Measurements from ENCODE around the gene RPL13A. TPM values are rescaled to one million over a fixed set of nuclear protein-coding genes. Genes with fewer than 3 reads are reported as not detected.
A peak's percentile ranks its signal among the peaks of the same experiment; 100 is the strongest.

The RPL13A gene
- total and polyA plus RNA-seq, 9 of the 15 experiments (the other 6 are each of a cell fraction or from before 2014, with no cell fraction given) = 1,744 to 5,482 (median 2,949) TPM

DNA sequence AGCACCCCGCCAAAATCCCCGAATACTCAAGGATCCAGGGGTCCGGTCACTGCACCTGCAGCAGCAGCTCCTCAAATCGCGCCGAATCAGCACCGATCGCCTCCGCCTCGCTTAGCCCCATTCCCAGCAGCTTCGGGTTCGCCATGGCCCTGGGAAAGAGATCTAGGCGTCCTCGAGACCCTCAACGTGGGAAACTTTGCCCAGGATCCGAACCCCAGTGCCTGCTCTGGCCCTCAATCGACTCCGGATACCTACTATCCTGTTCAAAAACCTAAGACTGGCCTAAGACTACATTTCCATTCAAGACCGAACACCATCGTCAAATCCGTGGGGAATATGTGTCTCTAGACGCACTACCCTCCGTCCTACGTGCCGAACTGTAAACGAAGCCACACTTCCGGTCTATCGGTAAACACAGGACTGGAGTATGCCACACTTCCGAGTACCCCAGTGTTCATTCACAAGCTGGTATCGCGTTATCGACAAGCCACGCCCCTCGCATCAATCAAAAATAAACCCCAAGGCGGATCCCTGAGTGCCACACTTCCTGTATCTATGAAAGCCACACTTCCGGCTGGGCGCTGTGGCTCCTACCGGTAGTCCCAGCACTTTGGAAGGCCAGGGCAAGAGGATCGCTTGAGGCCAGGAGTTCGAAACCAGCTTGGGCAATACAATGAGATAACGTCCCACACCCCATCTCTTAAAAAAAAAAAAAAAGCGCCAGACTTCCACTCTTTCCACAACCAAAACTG is 35.8 kb upstream of the RPL13A start, which contains the start of gene PIH1D1 (continued):
- TF ChIP-seq E2F3 (CRISPR knock-in tag; IDR thresholded peaks at IDR 0.05) (peak; percentile 79), RNF2 (IDR thresholded peaks at IDR 0.05) (no peak), ATF1 (CRISPR knock-in tag; IDR thresholded peaks at IDR 0.05) (no peak), ATF1 (tag; IDR thresholded peaks at IDR 0.05) (peak; percentile 72), KDM5B (IDR thresholded peaks at IDR 0.05; ENCODE audit: insufficient replicate concordance, low read depth, low read length) (peak; percentile 64), HDAC3 (IDR thresholded peaks at IDR 0.05; ENCODE audit: borderline replicate concordance, partially characterized antibody) (no peak), CBX3 (IDR thresholded peaks at IDR 0.05; ENCODE audit: borderline replicate concordance in 1 of 2, low read length in 2 of 2) (peak in 1 of 2 experiments; percentile 21; a peak in 1 of 3 replicates), SP1 (CRISPR knock-in tag; IDR thresholded peaks at IDR 0.05) (peak; percentile 91), JUND (IDR thresholded peaks at IDR 0.05; ENCODE audit: borderline replicate concordance, low read depth, low read length) (peak; percentile 64; the same call in 1 of the 2 replicates), JUND (tag; IDR thresholded peaks at IDR 0.05; ENCODE audit: borderline replicate concordance, low read depth, low read length) (no peak), EP300 (IDR thresholded peaks at IDR 0.05; ENCODE audit: low read length) (0 out of 2 replicates have a peak, but pooled peaks have one; percentile 19), POLR2AphosphoS2 (IDR thresholded peaks at IDR 0.05; ENCODE audit: low read length) (peak; percentile 68; the same call in 1 of the 2 replicates), RAD51 (IDR thresholded peaks at IDR 0.05; ENCODE audit: borderline replicate concordance, low read depth) (no peak), FOXK1 (CRISPR knock-in tag; IDR thresholded peaks at IDR 0.05; ENCODE audit: borderline replicate concordance) (peak; percentile 85; the same call in 1 of the 2 replicates), SREBF1 (IDR thresholded peaks at IDR 0.05; ENCODE audit: borderline replicate concordance, low read depth, low read length) (0 out of 2 replicates have a peak, but pooled peaks have one; percentile 22), POLR2G (IDR thresholded peaks at IDR 0.05; ENCODE audit: low read depth, low read length) (peak; percentile 66)
- TF ChIP-seq, protein P1, sequence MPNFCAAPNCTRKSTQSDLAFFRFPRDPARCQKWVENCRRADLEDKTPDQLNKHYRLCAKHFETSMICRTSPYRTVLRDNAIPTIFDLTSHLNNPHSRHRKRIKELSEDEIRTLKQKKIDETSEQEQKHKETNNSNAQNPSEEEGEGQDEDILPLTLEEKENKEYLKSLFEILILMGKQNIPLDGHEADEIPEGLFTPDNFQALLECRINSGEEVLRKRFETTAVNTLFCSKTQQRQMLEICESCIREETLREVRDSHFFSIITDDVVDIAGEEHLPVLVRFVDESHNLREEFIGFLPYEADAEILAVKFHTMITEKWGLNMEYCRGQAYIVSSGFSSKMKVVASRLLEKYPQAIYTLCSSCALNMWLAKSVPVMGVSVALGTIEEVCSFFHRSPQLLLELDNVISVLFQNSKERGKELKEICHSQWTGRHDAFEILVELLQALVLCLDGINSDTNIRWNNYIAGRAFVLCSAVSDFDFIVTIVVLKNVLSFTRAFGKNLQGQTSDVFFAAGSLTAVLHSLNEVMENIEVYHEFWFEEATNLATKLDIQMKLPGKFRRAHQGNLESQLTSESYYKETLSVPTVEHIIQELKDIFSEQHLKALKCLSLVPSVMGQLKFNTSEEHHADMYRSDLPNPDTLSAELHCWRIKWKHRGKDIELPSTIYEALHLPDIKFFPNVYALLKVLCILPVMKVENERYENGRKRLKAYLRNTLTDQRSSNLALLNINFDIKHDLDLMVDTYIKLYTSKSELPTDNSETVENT (CRISPR knock-in tag; IDR thresholded peaks at IDR 0.05) = peak; percentile 66; the same call in 1 of the 2 replicates
- TF ChIP-seq, protein P2, sequence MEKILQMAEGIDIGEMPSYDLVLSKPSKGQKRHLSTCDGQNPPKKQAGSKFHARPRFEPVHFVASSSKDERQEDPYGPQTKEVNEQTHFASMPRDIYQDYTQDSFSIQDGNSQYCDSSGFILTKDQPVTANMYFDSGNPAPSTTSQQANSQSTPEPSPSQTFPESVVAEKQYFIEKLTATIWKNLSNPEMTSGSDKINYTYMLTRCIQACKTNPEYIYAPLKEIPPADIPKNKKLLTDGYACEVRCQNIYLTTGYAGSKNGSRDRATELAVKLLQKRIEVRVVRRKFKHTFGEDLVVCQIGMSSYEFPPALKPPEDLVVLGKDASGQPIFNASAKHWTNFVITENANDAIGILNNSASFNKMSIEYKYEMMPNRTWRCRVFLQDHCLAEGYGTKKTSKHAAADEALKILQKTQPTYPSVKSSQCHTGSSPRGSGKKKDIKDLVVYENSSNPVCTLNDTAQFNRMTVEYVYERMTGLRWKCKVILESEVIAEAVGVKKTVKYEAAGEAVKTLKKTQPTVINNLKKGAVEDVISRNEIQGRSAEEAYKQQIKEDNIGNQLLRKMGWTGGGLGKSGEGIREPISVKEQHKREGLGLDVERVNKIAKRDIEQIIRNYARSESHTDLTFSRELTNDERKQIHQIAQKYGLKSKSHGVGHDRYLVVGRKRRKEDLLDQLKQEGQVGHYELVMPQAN (IDR thresholded peaks at IDR 0.05; ENCODE audit: borderline replicate concordance) = peak; percentile 63
- TF ChIP-seq, protein P3, sequence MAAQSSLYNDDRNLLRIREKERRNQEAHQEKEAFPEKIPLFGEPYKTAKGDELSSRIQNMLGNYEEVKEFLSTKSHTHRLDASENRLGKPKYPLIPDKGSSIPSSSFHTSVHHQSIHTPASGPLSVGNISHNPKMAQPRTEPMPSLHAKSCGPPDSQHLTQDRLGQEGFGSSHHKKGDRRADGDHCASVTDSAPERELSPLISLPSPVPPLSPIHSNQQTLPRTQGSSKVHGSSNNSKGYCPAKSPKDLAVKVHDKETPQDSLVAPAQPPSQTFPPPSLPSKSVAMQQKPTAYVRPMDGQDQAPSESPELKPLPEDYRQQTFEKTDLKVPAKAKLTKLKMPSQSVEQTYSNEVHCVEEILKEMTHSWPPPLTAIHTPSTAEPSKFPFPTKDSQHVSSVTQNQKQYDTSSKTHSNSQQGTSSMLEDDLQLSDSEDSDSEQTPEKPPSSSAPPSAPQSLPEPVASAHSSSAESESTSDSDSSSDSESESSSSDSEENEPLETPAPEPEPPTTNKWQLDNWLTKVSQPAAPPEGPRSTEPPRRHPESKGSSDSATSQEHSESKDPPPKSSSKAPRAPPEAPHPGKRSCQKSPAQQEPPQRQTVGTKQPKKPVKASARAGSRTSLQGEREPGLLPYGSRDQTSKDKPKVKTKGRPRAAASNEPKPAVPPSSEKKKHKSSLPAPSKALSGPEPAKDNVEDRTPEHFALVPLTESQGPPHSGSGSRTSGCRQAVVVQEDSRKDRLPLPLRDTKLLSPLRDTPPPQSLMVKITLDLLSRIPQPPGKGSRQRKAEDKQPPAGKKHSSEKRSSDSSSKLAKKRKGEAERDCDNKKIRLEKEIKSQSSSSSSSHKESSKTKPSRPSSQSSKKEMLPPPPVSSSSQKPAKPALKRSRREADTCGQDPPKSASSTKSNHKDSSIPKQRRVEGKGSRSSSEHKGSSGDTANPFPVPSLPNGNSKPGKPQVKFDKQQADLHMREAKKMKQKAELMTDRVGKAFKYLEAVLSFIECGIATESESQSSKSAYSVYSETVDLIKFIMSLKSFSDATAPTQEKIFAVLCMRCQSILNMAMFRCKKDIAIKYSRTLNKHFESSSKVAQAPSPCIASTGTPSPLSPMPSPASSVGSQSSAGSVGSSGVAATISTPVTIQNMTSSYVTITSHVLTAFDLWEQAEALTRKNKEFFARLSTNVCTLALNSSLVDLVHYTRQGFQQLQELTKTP (IDR thresholded peaks at IDR 0.05; ENCODE audit: low read depth in 1 of 2, partially characterized antibody in 2 of 2) = peak in 1 of 2 experiments; percentile 61
